K562 (cell line): ENCODE results near the gene PARS2.
"Not testable (repeated sequence)": the region's sequence is repeated elsewhere in the genome, so short reads cannot be mapped to it uniquely, and the experiment has no call there.

Experiments used
- BMI1 ChIP-seq: fragments of 150-350 bp; IDR thresholded peaks from 2 replicates; pipeline ENCODE4 v1.6.1; 2014; ENCODE audit warnings: low read length
- CEBPB ChIP-seq: fragments of 450-650 bp; IDR thresholded peaks from 2 replicates; pipeline ENCODE4 v1.6.1; 2016; ENCODE audit warnings: missing genetic modification characterization, missing compliant biosample characterization
- MAFK ChIP-seq: IDR thresholded peaks from 2 replicates; pipeline ENCODE4 v1.6.1; 2011; ENCODE audit warnings: low read length, improper control_type of control experiment
- MECOM ChIP-seq: fragments of 250-450 bp; sonication (Bioruptor Pico); IDR thresholded peaks from 2 replicates; pipeline ENCODE4 v1.8.0; 2022; ENCODE audit warnings: inconsistent platforms
- PHB2 ChIP-seq: fragments of 450-650 bp; IDR thresholded peaks from 2 replicates; pipeline ENCODE4 v1.6.1; 2017; ENCODE audit warnings: low read depth
- RBM22 ChIP-seq: fragments of 200-400 bp; formaldehyde crosslinking; IDR thresholded peaks from 2 replicates; pipeline ENCODE4 v1.6.1; 2018; ENCODE audit warnings: low read length, low read depth; ENCODE audit not compliant: poor library complexity, severe bottlenecking
- TF ChIP-seq, protein P1 (sequence below): fragments of 250-450 bp; sonication (Bioruptor Pico); IDR thresholded peaks from 2 replicates; pipeline ENCODE4 v1.8.0; 2021; ENCODE audit warnings: moderate library complexity, mild to moderate bottlenecking, inconsistent platforms

DNA sequence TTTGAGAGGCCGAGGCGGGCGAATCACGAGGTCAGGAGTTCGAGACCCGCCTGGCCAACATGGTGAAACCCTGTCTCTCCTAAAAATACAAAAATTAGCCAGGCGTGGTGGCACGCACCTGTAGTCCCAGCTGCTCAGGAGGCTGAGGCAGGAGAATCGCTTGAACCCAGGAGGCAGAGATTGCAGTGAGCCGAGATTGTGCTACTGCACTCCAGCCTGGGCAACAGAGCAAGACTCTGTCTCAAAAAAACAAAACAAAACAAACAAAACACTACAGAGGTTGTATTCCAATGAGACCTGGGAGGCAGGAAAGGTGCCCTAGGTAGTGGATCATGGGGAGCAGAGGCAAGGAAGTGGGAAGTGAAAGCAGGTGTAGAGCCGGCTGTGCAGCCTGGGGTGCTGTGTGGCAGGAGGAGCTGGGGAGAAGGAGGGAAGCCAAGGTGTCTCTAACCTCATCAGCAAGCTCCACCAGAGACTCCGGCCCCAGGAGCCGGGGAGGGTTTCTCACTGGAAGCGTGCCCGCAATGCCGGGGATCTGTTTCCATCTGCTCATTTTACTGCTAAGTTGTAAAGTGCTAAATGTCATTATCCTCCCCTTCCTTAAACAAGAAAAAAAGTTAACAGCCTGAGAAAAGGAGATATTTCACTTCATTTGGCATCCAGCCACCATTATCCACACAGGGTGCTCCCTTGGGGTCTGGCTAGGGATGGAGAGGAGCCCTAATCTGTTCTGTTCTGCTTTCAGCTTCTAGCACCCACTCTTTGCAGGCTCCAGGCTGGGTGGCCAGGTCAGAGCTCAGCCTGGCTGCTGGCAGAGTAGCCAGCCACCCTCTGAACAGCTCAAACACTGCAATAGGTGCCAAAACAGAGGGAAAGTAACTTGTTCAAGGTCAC is 11.8 kb upstream of the PARS2 start:
- not testable (repeated sequence) for TF ChIP-seq RBM22; PHB2; BMI1; MECOM (CRISPR knock-in tag); MAFK; CEBPB (tag)
- TF ChIP-seq, protein P1, sequence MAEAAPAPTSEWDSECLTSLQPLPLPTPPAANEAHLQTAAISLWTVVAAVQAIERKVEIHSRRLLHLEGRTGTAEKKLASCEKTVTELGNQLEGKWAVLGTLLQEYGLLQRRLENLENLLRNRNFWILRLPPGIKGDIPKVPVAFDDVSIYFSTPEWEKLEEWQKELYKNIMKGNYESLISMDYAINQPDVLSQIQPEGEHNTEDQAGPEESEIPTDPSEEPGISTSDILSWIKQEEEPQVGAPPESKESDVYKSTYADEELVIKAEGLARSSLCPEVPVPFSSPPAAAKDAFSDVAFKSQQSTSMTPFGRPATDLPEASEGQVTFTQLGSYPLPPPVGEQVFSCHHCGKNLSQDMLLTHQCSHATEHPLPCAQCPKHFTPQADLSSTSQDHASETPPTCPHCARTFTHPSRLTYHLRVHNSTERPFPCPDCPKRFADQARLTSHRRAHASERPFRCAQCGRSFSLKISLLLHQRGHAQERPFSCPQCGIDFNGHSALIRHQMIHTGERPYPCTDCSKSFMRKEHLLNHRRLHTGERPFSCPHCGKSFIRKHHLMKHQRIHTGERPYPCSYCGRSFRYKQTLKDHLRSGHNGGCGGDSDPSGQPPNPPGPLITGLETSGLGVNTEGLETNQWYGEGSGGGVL (CRISPR knock-in tag), result not testable (repeated sequence)
